Activated CD8-positive, alpha-beta memory T cell treated with anti-CD3 and anti-CD28 coated beads, Interleukin-2, amount 50 U/mL, for 24 hours (primary cell): ENCODE results near the gene C3orf33.

Experiments
- DNase-seq: peaks from one replicate; pipeline ENCODE4 v3.0.0-alpha.2; 2020; ENCODE audit errors: extremely low read depth

C3orf33 gene

DNA sequence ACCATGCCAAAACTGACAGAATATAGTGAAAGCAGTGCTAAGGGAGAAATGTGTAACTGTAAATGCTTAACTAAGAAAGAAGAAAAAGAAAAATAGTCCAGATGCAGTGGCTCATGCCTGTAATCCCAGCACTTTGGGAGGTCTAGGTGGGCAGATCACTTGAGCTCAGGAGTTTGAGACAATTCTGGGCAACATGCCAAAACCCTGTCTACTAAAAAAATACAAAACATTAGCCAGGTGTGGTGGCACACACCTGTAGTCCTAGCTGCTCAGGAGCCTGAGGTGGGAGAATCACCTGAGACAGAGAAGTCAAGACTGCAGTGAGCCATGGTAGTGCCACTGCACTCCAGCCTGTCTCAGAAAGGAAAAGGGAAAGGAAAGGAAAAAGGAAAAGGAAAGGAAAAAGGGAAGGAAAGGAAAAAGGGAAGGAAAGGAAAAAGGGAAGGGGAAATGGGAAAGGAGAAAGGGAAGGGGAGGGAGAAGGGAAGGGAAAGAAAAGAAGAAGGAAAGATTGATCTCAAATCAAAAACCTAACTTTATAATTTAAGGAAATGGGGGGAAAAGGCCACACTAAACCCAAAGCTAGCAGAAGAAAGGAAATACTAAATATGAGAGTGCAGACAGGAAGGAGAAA lies 20.3 kb downstream of the C3orf33 start:
- DNase-seq: no peak

DNA sequence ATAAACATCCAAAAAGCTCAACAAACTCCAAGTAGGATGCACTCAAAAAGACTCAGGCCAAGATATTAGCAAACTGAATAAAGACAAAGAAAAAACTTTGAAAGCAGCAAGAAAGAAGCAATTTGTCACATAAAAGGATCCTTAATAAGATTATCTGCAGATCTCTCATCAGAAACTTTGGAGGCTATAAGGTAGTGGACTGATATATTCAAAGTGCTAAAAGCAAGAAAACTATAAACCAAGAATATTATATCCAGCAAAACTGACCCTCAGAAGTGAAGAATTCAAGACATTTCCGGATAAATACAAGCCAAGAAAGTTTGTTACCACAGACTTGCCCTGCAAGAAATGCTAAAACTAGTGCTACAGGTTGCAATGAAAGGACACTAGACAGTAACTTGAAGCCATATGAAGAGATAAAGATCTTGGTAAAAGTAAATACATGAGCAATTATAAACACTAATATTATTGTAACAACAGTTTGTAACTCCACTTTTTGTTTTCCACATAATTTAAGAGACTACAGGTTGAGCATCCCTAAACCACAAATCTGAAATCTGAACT lies 23.6 kb downstream of the C3orf33 start:
- DNase-seq: no peak

DNA sequence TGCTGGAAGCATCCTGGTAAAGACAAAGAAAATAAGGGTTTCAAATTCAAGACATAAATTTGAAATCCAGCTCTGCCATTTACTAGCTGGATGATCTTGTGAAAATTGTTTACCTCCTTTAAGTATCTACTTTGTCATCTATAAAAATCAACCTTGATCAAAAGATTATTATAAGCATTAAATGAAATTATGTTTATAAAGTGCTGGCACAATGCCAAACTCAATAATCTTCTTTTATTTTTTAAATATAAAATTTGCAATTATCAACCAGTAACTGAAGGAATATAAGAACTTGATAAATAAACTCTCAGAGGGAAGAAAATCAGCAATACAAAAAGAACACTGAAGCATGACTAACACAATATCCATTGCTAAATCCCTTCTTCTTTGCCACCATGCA lies 25.8 kb downstream of the C3orf33 start:
- DNase-seq: no peak

DNA sequence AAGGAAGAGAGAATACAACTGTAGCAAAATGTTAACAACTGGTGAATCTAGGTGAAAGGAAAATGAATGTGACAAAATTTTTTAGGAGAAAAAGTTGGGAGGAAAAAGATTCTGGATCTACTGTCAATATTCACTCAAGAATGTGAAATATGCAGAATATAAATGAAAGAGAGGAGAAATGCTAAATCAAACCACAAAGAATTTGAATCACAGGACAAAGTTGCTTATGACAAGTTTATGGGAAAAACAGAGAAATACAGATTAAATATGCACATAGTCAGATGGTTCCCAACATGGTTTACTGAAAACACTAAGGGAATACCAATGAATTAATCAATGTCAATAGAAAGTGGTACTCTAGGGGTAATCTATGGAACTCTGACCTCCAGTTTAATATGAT lies 27.6 kb downstream of the C3orf33 start:
- no peak for DNase-seq

DNA sequence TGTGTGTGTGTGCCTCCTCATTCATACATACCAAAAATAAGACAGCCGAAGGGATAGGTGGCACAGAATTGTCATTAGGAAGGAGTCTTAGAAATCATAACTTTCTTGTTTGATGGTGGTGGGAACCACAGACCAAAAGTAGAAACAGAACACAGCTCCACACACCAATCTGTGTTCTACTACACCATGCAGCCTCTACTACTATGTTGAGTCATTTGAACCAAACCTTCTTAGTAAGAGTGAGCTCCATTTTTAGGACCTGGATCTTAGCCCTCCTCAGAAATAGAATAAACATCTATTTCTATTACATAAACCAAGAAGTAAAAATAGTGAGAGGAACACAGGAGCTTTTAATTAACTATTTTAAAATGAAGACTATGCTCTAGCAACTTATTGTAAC lies 33.3 kb downstream of the C3orf33 start:
- no peak for DNase-seq

DNA sequence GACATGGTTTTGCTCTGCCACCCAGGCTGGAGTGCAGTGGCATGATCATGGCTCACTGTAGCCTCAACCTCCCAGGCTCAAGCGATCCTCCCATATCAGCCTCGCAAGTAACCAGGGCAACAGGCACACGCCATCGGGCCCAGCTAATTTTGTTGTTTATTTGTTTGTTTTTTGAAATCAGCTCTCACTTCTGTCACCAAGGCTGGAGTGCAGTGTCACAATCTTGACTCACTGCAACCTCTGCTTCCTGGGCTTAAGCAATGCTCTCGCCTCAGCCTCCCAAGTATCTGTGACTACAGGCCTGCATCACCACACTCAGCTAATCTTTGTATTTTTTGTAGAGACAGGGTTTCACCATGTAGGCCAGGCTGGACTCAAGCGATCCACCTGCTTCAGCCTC lies 35.0 kb downstream of the C3orf33 start:
- DNase-seq: no peak

DNA sequence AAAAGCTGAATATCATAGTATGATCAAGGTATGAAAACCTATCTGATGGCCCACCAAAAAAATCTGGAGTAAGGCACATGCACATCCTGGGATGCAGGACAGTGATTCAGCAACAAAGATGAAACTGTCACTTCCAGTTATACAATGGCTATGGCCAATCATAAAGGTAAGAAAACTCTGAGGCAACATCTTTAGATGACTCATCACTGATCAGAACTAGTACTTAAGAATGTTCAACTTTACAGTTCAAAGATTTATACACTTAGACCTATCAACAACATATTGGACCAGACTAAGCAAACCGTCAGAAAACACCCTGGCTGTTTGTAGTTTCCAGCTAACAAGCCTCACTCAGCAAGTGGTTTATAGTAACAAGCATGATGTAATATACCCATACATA lies 39.9 kb downstream of the C3orf33 start:
- DNase-seq: no peak

DNA sequence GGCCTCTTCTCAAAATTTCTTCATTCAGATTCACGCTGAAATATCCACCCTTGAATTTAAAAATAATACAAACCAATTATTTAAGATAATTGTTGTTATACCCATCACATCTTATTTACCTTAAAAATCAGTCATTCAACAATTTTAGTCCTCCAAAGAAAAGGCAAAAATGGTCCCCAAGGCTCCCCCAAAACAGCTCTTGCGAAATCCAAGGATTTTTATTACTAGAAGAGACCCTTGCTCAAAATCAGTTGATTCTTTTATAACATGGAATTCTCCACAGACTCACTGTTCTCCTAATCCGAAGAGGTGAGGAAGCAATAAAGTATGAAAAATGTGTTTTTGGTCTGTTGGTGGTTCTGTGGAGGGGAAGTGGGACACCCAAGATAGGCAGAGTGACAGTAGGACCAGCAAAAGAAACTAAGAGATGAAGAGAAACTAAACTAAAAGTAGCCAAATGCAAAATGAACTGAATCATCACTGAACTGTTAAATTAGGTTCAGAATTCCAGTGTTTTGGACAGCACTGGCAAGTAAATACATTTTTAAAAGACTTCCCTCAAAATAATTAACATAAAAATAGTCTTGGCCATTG lies 42.1 kb downstream of the C3orf33 start:
- no peak for DNase-seq

DNA sequence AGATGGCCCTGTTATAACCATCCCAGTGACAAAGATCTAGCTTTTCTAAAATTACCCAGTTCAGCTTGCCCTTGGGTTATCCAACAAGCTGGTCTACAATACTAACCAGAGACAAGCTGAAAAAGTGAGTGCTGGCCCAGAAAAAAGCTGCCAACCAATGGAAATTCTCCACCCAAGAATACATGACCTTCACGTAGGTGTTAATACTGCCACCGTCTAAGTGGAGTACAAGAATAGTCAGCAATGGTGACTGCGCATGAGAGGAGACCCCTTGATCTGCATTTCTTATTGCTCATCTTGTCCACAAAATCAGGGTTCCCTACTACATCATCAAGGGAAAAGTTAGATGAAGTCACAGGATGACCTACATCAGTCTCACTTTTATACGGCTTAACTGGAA lies 45.4 kb downstream of the C3orf33 start:
- DNase-seq: no peak

DNA sequence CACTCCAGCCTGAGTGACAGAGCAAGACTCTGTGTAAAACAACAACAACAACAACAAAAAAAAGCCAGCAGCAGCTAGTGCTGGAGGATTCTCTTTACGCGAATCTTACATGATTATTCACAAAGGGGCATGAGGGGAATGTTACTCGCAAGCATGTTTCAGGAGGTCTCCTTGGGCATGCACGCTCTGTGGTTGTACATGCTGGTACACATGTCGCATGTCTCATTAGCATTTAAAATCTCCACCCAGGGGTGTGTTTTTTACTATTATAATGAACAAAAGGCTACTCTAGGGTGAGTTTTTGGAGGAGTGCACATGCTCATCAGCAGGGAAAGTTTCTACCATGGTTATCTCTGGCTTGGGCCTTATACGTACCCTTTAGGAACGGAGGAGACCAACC lies 48.5 kb downstream of the C3orf33 start:
- no peak for DNase-seq

DNA sequence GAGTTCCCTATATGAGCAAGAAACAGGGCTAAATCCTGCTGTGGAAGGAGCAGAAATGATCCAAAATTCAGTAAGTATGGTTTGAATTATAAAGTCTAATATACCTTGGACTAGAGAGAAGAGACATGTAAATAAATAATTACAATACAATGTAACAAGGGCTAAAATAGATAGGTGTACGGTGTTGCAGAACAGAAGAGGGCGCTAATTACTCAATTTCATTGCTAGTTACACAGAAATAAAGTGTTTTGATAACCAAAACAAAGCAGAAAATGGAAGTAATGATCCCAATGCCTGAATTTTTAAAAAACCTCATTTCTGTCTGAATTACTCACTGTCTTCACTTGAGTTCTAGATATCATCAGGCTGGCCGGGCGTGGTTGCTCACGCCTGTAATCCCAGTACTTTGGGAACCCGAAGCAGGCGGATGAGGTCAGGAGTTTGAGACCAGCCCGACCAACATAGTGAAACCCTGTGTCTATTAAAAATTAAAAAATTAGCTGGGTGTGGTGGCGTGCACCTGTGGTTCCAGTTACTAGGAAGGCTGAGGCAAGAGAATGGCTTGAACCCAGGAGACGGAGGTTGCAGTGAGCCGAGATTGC lies 52.9 kb downstream of the C3orf33 start:
- DNase-seq: no peak

DNA sequence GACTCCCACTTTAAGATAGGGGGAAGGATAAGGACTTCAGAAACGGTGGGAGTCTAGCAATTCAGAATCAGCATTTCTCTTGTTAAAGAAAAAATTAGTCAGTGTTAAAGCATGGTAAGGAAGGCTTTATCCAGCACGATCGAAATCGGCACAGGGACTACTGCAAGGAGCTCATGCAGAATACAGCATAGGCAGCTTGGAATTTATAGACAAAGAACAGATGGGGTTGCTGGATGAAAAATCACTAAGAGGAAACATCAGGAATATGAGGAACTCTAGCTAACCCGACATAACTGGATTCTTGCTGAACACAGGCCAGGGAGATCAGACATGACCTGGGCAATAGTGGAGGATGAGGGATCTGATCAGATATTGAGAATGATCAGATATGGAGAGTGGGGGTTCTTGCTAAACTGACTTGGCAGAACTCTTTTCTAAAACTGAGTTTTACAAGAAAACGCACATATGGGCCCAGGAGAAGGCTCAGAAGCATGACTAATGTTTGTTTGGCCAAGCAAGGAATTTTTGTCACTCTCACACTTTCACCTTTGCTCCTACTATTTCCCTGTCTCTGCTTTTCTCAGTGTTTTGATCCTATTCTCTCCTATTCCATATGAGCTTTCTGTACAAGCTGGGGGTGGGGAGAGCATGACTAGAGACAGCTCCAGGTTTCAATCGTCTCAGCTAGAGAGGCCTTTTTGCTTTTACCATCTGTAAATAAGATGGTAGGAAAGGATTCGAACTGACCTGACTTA lies 57.3 kb downstream of the C3orf33 start:
- DNase-seq: no peak

DNA sequence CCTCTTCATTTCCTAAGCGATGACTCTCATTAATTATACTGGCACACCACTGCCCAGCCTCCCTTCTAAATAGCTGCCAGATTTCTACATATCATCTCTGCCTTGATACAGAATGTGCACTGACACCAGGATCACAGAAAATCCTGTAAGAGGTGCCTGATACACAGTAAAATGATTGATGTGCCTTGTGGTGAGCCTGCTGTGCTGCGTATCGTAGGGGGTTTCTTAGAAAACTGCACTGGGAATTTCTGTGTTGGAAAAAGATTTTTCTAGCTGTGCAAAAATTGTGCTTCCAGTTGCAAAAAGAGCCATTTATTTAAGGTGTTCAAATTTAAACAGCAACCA lies 58.2 kb downstream of the C3orf33 start:
- DNase-seq: no peak

DNA sequence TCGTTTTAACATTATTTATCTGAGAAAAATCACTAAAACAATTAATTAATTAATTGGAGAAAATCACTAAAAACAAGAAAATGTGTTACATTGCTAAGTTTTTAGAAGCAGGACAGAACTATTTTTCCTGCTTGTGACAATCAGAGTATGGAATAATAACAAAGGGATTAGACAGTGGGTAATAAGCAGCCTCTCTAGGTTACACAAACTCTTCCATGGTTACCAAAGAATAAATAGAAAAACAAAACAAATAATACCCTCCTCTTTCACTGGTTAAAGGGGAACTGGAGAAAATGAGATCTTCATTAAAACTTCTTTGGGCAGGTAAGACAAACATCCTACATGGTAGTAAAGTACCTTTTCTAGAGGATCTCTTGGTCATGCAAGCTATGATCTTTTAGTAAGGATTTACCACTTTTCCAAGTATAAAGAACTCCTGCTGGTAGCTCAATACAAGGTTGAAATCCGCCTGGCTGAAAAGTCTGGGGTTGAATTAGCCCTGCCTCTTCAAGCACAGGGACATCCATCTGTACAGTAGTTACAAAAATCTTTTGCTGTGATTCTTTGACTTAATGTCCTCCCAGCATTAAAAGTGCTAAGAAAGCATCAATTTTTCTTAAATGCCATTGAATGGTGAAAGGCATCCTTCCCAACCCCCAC lies 58.7 kb downstream of the C3orf33 start:
- DNase-seq: no peak

DNA sequence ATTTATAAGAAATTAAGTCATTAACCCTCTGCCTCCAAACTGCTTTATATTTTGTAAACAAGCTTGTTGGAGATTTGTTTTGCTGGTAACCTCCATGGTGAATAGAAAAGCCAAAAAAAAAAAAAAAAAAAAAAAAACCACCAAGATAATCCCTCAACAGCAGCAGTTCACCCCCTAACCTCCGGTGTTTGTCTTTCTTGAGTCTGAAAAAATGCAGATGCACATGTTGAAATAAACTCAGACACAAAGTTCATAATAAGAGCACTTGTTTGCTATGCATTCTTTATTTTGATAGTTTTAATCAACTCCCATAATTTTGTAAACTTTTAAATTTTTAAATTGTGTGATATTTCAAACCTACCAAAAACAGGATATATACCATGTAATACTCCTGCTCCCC lies 59.4 kb downstream of the C3orf33 start:
- no peak for DNase-seq

DNA sequence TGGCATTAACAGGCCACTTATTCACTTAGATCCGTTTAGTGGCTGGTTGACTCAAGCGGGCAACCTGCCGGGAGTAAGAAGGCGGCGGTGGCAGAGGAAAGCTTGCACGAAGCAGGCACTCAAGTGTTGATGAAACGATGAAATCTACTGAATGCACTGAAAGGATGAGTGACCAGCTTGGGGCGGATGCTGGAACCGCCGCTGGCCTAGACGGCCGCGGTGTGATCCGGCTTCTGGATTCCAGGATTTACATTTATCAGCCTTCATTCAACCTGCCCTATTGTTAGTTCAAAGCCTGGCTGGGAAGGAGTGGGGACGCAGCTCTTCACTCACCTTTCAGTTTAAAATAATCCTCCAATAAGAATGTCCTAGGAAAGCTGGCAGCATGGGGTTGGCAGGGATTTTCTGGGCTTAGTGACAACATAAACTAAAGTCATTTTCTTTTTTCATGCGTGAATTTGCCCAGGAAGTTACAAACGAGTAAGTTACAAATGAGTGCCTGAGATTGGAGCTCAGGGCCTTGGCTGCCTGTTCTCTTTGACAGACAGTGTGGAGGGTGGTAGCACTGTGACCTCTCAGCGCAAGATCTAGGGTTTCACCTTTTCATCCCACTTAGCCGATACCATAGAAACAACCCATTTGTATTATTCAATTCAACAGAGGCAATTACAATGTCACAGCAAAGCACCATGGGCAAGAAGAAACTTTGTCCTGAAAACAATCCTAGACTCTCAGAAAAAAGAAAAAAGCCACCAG lies 60.1 kb downstream of the C3orf33 start:
- DNase-seq: no peak

DNA sequence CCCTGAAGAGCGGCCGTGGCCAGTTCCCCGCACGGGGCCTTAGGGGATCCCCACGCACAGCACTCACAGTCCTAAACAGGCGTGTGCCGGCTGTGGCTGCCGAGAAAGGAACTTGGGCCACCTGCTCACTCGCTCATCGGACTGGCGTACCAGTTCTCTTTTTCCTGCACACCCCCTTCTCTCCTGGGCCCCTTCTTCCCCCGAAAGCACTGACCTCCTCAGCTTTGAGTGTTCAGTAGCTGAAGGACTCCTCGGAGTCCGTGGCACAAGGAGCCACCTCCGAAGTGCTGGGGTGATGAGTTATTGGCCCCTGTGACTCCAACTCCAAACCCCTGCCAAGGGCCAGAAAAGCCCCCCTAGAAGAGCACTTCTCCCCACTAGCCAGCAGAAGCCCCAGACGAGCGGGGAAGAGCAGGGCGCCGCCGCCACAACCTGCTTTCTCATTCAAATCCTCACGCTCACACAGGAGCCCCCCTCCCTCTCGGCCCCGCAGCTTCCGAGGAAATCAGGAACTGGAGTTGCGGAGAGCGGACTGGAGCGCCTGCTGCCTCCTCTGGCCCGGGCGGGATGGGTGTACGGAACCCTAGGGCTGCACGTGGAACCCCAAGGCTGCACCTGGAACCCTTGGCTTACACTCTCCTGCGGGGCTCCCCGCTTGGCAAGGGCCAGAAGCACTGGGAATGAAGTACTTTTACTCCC lies 61.3 kb downstream of the C3orf33 start, which contains the start of gene PLCH1:
Gene PLCH1, minus strand, starts transcription at position 446 of the 699 bp plus-strand sequence. CDS start 40,847 bp downstream, outside the sequence.
- DNase-seq: no peak

DNA sequence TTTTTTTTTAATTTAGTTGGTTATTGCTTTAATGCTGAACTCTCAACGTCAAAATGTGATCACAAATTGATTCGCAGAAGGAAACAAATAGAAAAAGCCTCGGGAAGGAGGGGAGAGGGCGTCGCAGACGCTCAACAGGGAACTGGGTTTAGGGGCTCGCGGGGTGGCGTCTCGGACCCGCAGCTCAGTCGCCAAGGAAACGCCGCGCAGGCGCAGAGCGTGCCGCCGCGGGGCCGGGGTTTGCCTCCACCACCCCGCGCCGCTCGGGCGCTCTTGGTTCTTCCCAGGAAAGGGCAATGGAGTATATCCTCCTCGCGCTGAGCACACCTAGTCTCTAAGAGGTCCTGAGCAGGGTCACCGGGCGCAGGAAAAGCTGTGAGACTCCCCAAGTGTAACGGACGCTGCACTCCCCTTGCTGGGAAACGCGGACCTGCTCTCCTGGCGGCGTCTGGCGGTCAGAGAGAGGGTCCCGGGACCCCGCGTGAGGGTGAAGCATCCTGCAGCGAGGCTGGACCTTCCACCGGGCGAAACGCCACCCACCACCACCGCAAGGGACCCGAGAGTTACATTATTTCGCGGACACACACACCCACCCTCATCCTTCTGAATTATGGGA lies 62.0 kb downstream of the C3orf33 start:
- DNase-seq: no peak

DNA sequence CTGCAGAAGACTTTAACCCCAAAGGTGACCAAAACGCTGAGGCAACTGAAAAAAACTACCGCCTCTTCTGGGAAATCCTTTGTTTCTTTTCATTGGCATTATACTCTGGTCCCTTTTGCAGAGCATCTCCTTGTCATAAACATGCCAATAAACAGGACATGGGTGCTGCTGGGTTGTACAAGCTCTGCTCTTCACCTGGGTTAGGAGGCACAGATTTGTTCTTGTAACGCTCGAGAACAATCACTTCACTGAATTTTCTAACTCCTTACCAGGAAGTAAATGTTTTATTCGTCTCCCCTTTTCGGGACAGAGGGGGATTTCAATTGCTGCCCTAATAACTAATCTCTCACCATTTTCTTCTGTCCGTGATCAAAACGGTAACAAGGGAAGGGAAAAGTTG lies 62.5 kb downstream of the C3orf33 start:
- no peak for DNase-seq

DNA sequence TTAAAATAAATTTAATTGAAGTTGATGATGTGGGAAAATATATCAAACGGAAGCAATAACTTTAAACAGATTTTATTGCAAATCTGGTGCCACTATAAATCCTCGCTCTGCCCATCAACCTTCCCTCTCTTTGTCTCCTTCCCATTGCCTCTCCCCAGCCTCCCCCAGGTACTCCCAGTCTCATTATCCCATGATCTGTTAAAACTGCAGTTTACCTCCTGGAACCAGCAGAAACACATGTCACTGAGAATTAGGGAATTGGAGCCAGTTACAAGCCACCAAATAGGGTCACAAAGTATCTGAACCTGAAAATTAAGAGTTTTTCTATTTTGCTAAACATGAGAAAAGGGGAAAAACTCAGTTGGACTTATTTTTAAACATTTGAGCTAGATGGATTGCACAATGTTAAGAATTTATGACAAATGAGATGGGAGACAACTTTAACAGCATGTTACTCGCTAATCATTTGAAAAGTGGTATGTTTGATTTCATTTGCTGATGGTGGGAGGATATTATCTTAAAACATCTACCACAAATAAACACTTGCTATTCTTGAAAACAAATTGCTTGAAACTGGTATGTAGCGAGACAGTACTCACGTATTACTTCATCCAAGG lies 63.6 kb downstream of the C3orf33 start:
- DNase-seq: no peak
